Measurements from ENCODE around the gene NR2C2.

The NR2C2 gene

DNA sequence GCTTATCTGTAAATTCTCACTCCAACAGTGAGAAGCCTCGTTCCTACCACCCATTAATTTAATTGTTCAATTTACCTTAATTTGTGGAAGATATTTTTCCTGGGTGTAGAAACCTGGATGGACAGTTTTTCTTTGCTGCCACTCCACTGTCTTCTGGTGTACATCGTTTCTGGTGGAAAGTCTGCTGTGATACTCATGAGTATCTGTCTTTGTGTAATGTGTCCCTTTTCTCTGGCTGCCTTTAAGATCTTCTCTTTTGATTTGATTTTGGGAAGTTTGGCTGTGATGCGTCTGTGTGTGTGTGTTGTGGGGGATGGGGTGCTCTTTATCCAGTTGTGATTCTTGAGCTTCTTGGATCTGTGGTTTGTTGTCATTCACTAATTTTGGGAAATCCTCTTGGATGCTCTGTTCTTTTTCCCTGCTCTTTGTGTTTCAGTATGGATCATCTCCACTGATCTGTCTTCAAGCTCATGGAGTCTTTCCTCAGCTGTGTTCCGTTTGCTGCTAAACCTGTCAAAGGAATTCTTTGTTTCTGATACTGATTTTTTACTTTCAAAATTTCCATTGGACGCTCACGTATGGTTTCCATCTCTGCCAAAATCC, 42.2 kb upstream of the NR2C2 start:
- no peak for DNase-seq (ENCODE audit: extremely low read depth, insufficient read length)

DNA sequence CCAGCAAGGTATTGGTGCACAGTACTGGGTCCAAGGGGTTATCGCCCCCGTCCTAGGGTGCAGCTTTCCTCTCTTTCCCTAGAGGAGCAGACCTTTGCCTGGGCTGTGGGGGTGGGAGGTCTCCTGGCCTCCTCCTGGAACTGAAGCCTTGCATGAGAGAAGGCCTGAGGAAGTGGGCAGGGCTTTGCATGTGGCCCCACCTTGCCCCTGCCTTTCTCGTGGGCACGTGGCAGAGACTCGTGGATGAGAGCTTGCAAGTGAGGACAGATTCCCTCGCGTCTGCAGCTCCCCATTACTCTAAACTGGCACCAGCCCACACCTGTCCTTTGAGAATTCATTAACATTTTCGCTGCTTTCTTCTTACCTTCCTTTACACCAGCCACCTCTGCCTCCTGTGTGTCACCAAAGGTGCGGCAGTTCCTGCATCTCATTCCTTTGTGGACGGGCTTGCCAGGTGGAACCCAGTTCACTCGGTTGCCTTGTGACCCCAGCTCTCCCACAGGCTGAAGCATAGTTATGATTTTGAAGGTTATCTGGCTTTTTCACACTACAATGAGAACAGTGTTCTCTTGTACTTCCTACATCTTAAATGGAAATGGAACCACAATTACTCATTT, 40.9 kb upstream of the NR2C2 start:
- H3K36me3 ChIP-seq (ENCODE audit: control insufficient read depth, insufficient read depth, low read length), result no peaks in the 10 kb centered on the region
- TF ChIP-seq, protein P1, sequence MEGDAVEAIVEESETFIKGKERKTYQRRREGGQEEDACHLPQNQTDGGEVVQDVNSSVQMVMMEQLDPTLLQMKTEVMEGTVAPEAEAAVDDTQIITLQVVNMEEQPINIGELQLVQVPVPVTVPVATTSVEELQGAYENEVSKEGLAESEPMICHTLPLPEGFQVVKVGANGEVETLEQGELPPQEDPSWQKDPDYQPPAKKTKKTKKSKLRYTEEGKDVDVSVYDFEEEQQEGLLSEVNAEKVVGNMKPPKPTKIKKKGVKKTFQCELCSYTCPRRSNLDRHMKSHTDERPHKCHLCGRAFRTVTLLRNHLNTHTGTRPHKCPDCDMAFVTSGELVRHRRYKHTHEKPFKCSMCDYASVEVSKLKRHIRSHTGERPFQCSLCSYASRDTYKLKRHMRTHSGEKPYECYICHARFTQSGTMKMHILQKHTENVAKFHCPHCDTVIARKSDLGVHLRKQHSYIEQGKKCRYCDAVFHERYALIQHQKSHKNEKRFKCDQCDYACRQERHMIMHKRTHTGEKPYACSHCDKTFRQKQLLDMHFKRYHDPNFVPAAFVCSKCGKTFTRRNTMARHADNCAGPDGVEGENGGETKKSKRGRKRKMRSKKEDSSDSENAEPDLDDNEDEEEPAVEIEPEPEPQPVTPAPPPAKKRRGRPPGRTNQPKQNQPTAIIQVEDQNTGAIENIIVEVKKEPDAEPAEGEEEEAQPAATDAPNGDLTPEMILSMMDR (IDR thresholded peaks at IDR 0.05; ENCODE audit: insufficient read depth, low read length, poor library complexity, severe bottlenecking), result no peak
- no peaks in the 10 kb centered on the region; the same call in 1 of the 2 replicates for H3K27me3 ChIP-seq (replicated peaks; ENCODE audit: control insufficient read depth, insufficient read depth, low read length)
- no peak for DNase-seq (ENCODE audit: extremely low read depth, insufficient read length)
- no peak overlapping the region for H3K4me3 ChIP-seq (replicated peaks; ENCODE audit: low read depth, low read length)

More for the DNA sequence above, 42.2 kb upstream of the NR2C2 start:
- Histone ChIP-seq H3K36me3 (ENCODE audit: control insufficient read depth, insufficient read depth, low read length) (no peaks in the 10 kb centered on the region), H3K27me3 (replicated peaks; ENCODE audit: control insufficient read depth, insufficient read depth, low read length) (no peaks in the 10 kb centered on the region; the same call in 1 of the 2 replicates), H3K4me3 (replicated peaks; ENCODE audit: low read depth, low read length) (no peak overlapping the region)
- TF ChIP-seq, protein P1 (IDR thresholded peaks at IDR 0.05; ENCODE audit: insufficient read depth, low read length, poor library complexity, severe bottlenecking), result no peak

DNA sequence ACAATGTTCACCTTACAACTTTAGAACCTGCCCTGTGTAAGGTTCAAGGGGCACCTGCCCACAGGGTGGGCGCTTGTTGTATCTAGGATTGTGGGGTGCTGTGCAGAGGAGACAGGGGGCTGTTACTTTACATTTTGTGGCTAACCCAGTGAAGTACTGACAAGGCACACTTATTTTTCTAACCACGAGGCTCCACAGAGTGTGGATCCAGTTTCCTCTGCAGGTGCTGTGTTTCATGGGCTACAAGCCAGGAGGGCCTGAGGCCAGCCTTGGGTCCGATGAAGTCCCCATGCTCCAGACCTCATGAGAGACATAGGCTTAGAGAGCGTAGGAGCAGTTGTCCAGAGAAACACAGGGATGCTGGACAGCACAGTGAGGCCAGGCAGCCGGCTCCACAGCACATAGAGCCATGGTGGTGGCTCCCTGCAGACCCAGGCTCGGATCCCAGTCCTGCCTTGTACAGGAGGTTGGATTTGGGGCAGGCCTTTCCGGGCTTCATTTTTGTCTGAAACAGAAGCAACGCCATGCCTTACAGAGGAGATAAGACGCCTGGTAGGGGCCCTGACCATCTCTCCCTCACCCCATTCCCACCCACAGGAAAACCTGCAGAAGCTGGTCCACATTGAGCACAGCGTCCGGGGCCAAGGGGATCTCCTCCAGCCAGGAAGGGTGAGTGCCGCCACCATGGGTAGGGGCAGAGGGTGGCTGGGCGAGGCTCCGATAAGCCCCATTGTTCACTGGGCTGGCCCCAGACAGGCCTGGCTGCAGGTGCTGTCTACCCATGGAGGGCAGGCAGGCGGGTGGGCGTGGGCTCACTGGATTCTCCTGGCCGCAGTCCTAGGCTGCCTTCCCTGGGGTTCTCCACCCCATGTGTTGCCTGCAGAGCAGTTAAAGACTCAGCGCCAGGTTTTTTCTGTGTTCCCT, 40.1 kb upstream of the NR2C2 start:
- no peaks in the 10 kb centered on the region for H3K36me3 ChIP-seq (ENCODE audit: control insufficient read depth, insufficient read depth, low read length)
- TF ChIP-seq, protein P1 (IDR thresholded peaks at IDR 0.05; ENCODE audit: insufficient read depth, low read length, poor library complexity, severe bottlenecking), result no peak
- no peak overlapping the region for H3K4me3 ChIP-seq (replicated peaks; ENCODE audit: low read depth, low read length)
- no peak for DNase-seq (ENCODE audit: extremely low read depth, insufficient read length)
- no peaks in the 10 kb centered on the region; the same call in 1 of the 2 replicates for H3K27me3 ChIP-seq (replicated peaks; ENCODE audit: control insufficient read depth, insufficient read depth, low read length)

DNA sequence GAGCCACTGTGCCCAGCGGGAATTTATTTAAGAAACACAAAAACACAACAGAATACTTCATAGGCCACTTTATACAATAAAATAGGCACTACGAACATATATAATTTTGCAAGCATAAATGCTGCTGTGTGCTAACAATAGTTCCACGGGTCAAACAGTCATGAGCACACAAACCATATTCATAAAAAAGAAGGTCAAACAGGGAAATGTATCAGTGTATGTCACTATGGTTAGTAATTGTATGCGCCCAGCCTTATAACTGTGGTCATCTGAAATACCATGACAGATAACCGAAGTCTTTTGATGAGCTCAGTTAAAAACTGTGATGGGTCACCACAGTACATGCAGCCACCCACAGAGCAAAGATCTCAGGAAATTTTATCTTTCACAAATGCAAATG, 38.1 kb upstream of the NR2C2 start:
- TF ChIP-seq, protein P1 (IDR thresholded peaks at IDR 0.05; ENCODE audit: insufficient read depth, low read length, poor library complexity, severe bottlenecking), result no peak
- H3K27me3 ChIP-seq (replicated peaks; ENCODE audit: control insufficient read depth, insufficient read depth, low read length), result no peaks in the 10 kb centered on the region; the same call in 1 of the 2 replicates
- no peak for DNase-seq (ENCODE audit: extremely low read depth, insufficient read length)
- H3K36me3 ChIP-seq (ENCODE audit: control insufficient read depth, insufficient read depth, low read length), result no peaks in the 10 kb centered on the region
- no peak overlapping the region for H3K4me3 ChIP-seq (replicated peaks; ENCODE audit: low read depth, low read length)

DNA sequence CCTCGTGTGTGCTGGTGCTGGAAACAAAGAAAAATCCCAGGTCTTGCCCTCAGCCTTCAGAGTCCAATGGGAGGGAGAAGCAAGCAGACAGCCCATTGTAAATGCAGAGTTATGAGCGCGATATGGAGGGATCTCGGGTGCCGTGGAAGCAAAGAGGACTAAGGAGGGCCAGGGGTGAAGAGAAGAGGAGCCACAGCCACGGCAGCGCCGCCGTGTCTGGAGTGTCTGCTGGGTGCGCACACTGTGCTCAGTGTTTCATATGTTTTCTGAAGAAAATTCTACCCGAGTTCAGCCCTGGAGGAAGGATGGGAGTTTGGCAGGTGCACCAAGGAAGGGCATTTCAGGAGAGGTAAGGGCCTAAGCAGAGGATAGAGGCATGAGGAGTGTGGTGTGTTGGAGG, 35.7 kb upstream of the NR2C2 start:
- Histone ChIP-seq H3K27me3 (replicated peaks; ENCODE audit: control insufficient read depth, insufficient read depth, low read length) (no peaks in the 10 kb centered on the region; the same call in 1 of the 2 replicates), H3K4me3 (replicated peaks; ENCODE audit: low read depth, low read length) (no peak overlapping the region)

More for the DNA sequence above, 35.7 kb upstream of the NR2C2 start:
- no peak for DNase-seq (ENCODE audit: extremely low read depth, insufficient read length)
- no peaks in the 10 kb centered on the region for H3K36me3 ChIP-seq (ENCODE audit: control insufficient read depth, insufficient read depth, low read length)
- TF ChIP-seq, protein P1 (IDR thresholded peaks at IDR 0.05; ENCODE audit: insufficient read depth, low read length, poor library complexity, severe bottlenecking), result no peak

Data from GM06990 (cell line).